Neuronal stem cell (in vitro differentiated cells): ENCODE measurements around the gene ADD3.

Experiments
- DNase-seq: peaks from one replicate; pipeline ENCODE4 v3.0.0-alpha.2; 2013; ENCODE audit warnings: low spot score
- H2AFZ ChIP-seq: one replicate; pipeline ENCODE4 v1.6.1; 2013; ENCODE audit warnings: mild to moderate bottlenecking, low read length, inconsistent platforms
- H2AK5ac ChIP-seq: 2 replicates; pipeline ENCODE4 v1.6.1; 2013; ENCODE audit warnings: low read depth, mild to moderate bottlenecking, inconsistent platforms, low read length, moderate library complexity, mixed read lengths
- H2BK120ac ChIP-seq: 2 replicates; pipeline ENCODE4 v1.6.1; 2013; ENCODE audit warnings: low read depth, mild to moderate bottlenecking, inconsistent platforms, low read length, moderate library complexity, mixed read lengths
- H2BK12ac ChIP-seq: one replicate; pipeline ENCODE4 v1.6.1; 2013; ENCODE audit warnings: low read length, inconsistent platforms
- H2BK15ac ChIP-seq: 2 replicates; pipeline ENCODE4 v1.6.1; 2013; ENCODE audit warnings: mild to moderate bottlenecking, low read length, inconsistent platforms, mixed read lengths
- H2BK5ac ChIP-seq: one replicate; pipeline ENCODE4 v1.6.1; 2013; ENCODE audit warnings: inconsistent platforms, mild to moderate bottlenecking, low read length, moderate library complexity
- H3K14ac ChIP-seq: one replicate; pipeline ENCODE4 v1.6.1; 2013; ENCODE audit warnings: low read length, inconsistent platforms
- H3K18ac ChIP-seq: 2 replicates; pipeline ENCODE4 v1.6.1; 2013; ENCODE audit warnings: low read length, inconsistent platforms
- H3K23ac ChIP-seq: 2 replicates; pipeline ENCODE4 v1.6.1; 2013; ENCODE audit warnings: low read depth, mild to moderate bottlenecking, mixed read lengths, low read length, inconsistent platforms; ENCODE audit not compliant: poor library complexity
- H3K27ac ChIP-seq: replicated peaks from 3 replicates; pipeline ENCODE4 v1.5.1; 2013; ENCODE audit warnings: low read length, inconsistent platforms
- H3K27me3 ChIP-seq, 3 experiments: 2 replicates each; pipeline ENCODE4 v1.6.1; 2013; ENCODE audit warnings: low read length in 3 of 3, mild to moderate bottlenecking in 2 of 3, inconsistent platforms in 1 of 3, low read depth in 1 of 3, mixed read lengths in 1 of 3, moderate library complexity in 1 of 3; ENCODE audit not compliant: control insufficient read depth in 3 of 3, insufficient read depth in 3 of 3
- H3K36me3 ChIP-seq, 2 donors: replicated peaks in 1 of 2; 2 replicates each; pipeline ENCODE4 v1.6.1; 2013; ENCODE audit warnings: low read length in 2 of 2; ENCODE audit not compliant: control insufficient read depth in 2 of 2, insufficient read depth in 2 of 2
- H3K4ac ChIP-seq: 2 replicates; pipeline ENCODE4 v1.6.1; 2013; ENCODE audit warnings: inconsistent platforms, mild to moderate bottlenecking, low read length, moderate library complexity
- H3K4me1 ChIP-seq, 2 donors: 1 replicate in 1 of 2; 2 replicates in 1 of 2; pipeline ENCODE4 v1.6.1; 2013; ENCODE audit warnings: low read length in 2 of 2, low read depth in 1 of 2; ENCODE audit not compliant: control insufficient read depth in 2 of 2, insufficient read depth in 1 of 2
- H3K4me2 ChIP-seq: one replicate; pipeline ENCODE4 v1.6.1; 2013; ENCODE audit warnings: mild to moderate bottlenecking, low read length, inconsistent platforms; ENCODE audit not compliant: insufficient read depth, poor library complexity, severe bottlenecking
- H3K4me3 ChIP-seq, 2 donors: 2 replicates each; pipeline ENCODE4 v1.5.1; 2013; ENCODE audit warnings: low read length in 2 of 2, mild to moderate bottlenecking in 2 of 2, inconsistent platforms in 1 of 2, moderate library complexity in 1 of 2
- H3K79me1 ChIP-seq: one replicate; pipeline ENCODE4 v1.6.1; 2013; ENCODE audit warnings: low read depth, mild to moderate bottlenecking, inconsistent platforms, low read length, moderate library complexity
- H3K9ac ChIP-seq: one replicate; pipeline ENCODE4 v1.6.1; 2013; ENCODE audit warnings: mild to moderate bottlenecking, low read depth, low read length, inconsistent platforms; ENCODE audit not compliant: poor library complexity
- H3K9me3 ChIP-seq, 2 donors: replicated peaks in 1 of 2; 2 replicates each; pipeline versions ENCODE3 to v1.6.1; 2013; ENCODE audit warnings: low read length in 2 of 2, mild to moderate bottlenecking in 2 of 2, inconsistent platforms in 1 of 2, low read depth in 1 of 2, mixed read lengths in 1 of 2, moderate library complexity in 1 of 2; ENCODE audit not compliant: control insufficient read depth in 2 of 2, insufficient read depth in 1 of 2
- H4K8ac ChIP-seq: one replicate; pipeline ENCODE4 v1.6.1; 2013; ENCODE audit warnings: low read depth, mild to moderate bottlenecking, inconsistent platforms, low read length, moderate library complexity
- H4K91ac ChIP-seq: one replicate; pipeline ENCODE4 v1.6.1; 2013; ENCODE audit warnings: low read length, low read depth, mild to moderate bottlenecking, inconsistent platforms; ENCODE audit not compliant: poor library complexity
- WGBS, 2 donors: extraction: QIAGEN DNeasy Blood & Tissue Kit; methylation state at CpG; one replicate each; pipeline ENCODE4 v1.1.7; 2013; ENCODE audit warnings: missing lambda C conversion rate in 2 of 2, mixed read lengths in 1 of 2; ENCODE audit not compliant: insufficient read length in 2 of 2, insufficient replicate concordance in 1 of 2; ENCODE audit errors: extremely low coverage in 2 of 2; 5-methylcytosine and 5-hydroxymethylcytosine counted together

ADD3 gene

DNA sequence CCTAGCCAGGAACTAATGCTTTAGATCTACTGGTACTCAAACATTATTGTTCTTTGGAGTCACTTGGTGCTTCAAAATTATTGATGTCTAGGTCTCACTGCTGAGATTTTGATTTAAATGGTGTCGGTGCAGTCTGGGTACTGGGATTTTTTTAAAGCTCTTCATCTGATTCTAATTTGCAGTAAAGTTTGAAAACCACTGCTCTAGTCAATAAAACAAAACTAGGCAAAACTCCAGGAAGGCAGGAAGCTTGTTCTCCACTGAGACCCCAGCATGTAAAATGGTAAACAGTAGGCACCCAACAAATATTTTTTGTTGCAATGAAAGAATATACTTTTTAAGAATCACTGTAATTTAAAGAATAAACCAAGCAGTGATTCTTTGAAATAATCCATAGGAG, 49.7 kb downstream of the ADD3 start:
- Histone ChIP-seq H2BK12ac (no peak overlapping the region), H4K91ac (no peak overlapping the region), H3K27ac (no peak overlapping the region), H3K36me3 (no peaks in the 10 kb centered on the region), H3K4me1 (peaks cover 3 to 17% of the 10 kb centered on the region in 2 donors), H2BK120ac (no peak overlapping the region), H3K4me2 (no peak overlapping the region), H2AFZ (no peak overlapping the region), H3K23ac (no peak overlapping the region), H2BK15ac (no peak overlapping the region), H2AK5ac (no peak overlapping the region), H4K8ac (no peak overlapping the region), H3K4ac (no peak overlapping the region), H3K4me3 (no peak overlapping the region), H3K27me3 (no peaks in the 10 kb centered on the region), H3K18ac (no peak overlapping the region), H2BK5ac (no peak overlapping the region), H3K79me1 (peaks cover 5% of the 10 kb centered on the region), H3K9me3 (no peaks in the 10 kb centered on the region), H3K9ac (no peak overlapping the region), H3K14ac (no peak overlapping the region)
- WGBS, 2 donors, result no CpG with 5 or more reads among the region's 1 CpG
- DNase-seq, result no peak

DNA sequence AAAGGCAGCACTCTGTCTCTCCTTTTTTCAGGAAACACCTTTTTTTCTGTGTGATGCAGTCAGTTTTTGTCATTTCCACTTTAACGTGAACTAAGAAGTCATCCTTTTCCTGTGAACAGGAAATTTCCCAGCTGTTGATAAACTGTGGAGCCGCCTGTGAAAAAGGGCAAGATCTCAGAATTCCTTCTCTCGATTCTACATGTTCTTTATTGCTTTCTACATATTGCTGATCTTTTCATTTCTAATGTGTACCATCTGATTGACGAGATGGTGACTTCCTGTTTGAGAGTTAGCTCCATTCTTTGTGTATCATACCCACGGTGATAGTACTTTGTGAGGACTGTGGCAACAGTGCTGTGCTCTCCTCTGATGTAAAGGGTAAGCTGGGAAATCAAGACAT, 50.4 kb downstream of the ADD3 start:
- H3K23ac ChIP-seq, result no peak overlapping the region
- H3K4ac ChIP-seq, result no peak overlapping the region
- no CpG with 5 or more reads among the region's 5 CpGs for WGBS, 2 donors
- H2BK12ac ChIP-seq, result no peak overlapping the region
- no peak overlapping the region for H3K14ac ChIP-seq
- H3K4me1 ChIP-seq, result peaks cover 3 to 17% of the 10 kb centered on the region in 2 donors
- no peak overlapping the region for H4K91ac ChIP-seq
- H4K8ac ChIP-seq, result no peak overlapping the region
- no peak overlapping the region for H2BK5ac ChIP-seq
- no peak overlapping the region for H2BK15ac ChIP-seq
- DNase-seq, result no peak
- no peaks in the 10 kb centered on the region for H3K27me3 ChIP-seq
- H3K27ac ChIP-seq, result no peak overlapping the region
- H3K36me3 ChIP-seq, result no peaks in the 10 kb centered on the region
- H2AK5ac ChIP-seq, result no peak overlapping the region
- H3K18ac ChIP-seq, result no peak overlapping the region
- H3K79me1 ChIP-seq, result peaks cover 5% of the 10 kb centered on the region
- no peak overlapping the region for H3K4me2 ChIP-seq
- no peak overlapping the region for H2AFZ ChIP-seq
- no peak overlapping the region for H3K4me3 ChIP-seq
- H3K9me3 ChIP-seq, result no peaks in the 10 kb centered on the region
- no peak overlapping the region for H2BK120ac ChIP-seq
- no peak overlapping the region for H3K9ac ChIP-seq

DNA sequence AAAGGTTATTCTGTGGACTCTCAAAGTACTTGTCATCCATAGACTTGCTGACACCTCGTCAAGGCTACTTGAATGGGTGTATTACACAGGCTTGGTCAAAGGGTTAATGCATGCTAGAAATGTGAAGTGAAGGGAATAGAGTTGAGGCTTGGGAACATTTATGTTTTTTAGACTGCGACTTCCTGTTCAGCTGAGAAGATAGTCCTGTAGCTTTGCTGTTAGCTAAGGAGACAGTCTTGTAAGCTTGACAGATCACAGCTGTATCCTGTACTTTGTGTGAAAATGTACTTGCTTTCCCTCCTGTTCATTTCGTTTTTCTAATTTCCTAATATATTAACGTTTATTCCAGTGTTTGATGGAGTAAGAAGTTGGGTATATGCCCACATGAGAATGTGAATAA, 52.1 kb downstream of the ADD3 start:
- Histone ChIP-seq H3K4me3 (no peak overlapping the region), H3K9me3 (no peaks in the 10 kb centered on the region), H2BK12ac (no peak overlapping the region), H3K4ac (no peak overlapping the region), H2AFZ (no peak overlapping the region), H3K4me1 (peaks cover 3 to 17% of the 10 kb centered on the region in 2 donors), H3K27ac (no peak overlapping the region), H3K18ac (no peak overlapping the region), H3K27me3 (no peaks in the 10 kb centered on the region), H2AK5ac (no peak overlapping the region), H3K23ac (no peak overlapping the region), H4K8ac (no peak overlapping the region), H2BK120ac (no peak overlapping the region), H2BK5ac (no peak overlapping the region), H3K4me2 (no peak overlapping the region), H3K14ac (no peak overlapping the region), H3K9ac (no peak overlapping the region), H2BK15ac (no peak overlapping the region), H3K79me1 (peaks cover 4% of the 10 kb centered on the region), H4K91ac (no peak overlapping the region), H3K36me3 (no peaks in the 10 kb centered on the region)
- no peak for DNase-seq
- no CpG with 5 or more reads among the region's 4 CpGs for WGBS, 2 donors

DNA sequence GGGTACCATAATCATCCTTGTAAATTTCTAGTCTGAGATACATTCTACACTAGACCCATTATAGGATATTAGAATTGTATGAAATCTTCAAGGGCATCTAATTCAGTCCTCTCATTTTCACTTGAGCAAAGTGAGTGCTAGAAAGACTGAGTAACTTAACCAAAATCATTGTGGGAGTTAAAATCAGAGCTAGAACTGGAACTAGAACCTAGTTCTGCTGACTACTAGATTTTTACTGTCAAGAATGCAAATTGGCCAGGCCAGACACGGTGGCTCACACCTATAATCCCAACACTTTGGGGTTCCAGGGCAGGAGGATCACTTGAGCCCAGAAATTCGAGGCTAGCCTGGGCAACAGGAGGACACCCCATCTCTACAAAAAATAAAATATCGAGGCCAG, 53.9 kb downstream of the ADD3 start:
- Histone ChIP-seq H3K14ac (no peak overlapping the region), H2BK120ac (no peak overlapping the region), H2AFZ (no peak overlapping the region), H3K4me1 (peaks cover 3 to 15% of the 10 kb centered on the region in 2 donors), H4K91ac (no peak overlapping the region), H3K4me3 (no peak overlapping the region), H3K79me1 (peaks cover 4% of the 10 kb centered on the region), H2BK15ac (no peak overlapping the region), H3K9ac (no peak overlapping the region), H3K9me3 (no peaks in the 10 kb centered on the region), H3K27ac (no peak overlapping the region), H3K18ac (no peak overlapping the region), H3K36me3 (no peaks in the 10 kb centered on the region), H3K4me2 (no peak overlapping the region), H3K23ac (no peak overlapping the region), H2AK5ac (no peak overlapping the region), H3K27me3 (no peaks in the 10 kb centered on the region), H4K8ac (no peak overlapping the region), H2BK12ac (no peak overlapping the region), H2BK5ac (no peak overlapping the region), H3K4ac (no peak overlapping the region)
- DNase-seq, result no peak
- no CpG with 5 or more reads among the region's 3 CpGs for WGBS, 2 donors
